Heart left ventricle (tissue), 16 donors: ENCODE data around the gene TPRG1L. TPM values are rescaled to one million over a fixed set of nuclear protein-coding genes. Genes with fewer than 3 reads are reported as not detected.
A peak's percentile ranks its signal among the peaks of the same experiment; 100 is the strongest.

ENCODE experiments used
- ATAC-seq, 4 donors: fragments of 200-7000 bp; cut with Tn5 transposase; one replicate each; pipeline ENCODE4 v1.9.1; 2020 to 2022; ENCODE audit warnings: moderate library complexity in 4 of 4, mild to moderate bottlenecking in 3 of 4, moderate number of reproducible peaks in 1 of 4
- DNase-seq, 5 donors: peaks; one replicate each; pipeline ENCODE4 v3.0.0-alpha.2; 2020
- H3K27ac ChIP-seq, 12 donors: fragments of 200-600 bp; sonication (generic) in 4 of 12; one replicate each; pipeline versions ENCODE4 v1.5.0 to v1.8.0; 2016 to 2022; ENCODE audit warnings: mild to moderate bottlenecking in 2 of 12
- H3K27me3 ChIP-seq, 9 donors: fragments of 200-600 bp; sonication (generic) in 2 of 9; one replicate each; pipeline versions ENCODE4 v1.5.1 to v1.8.0; 2016 to 2022; ENCODE audit warnings: mild to moderate bottlenecking in 3 of 9
- H3K36me3 ChIP-seq, 9 donors: fragments of 200-600 bp; sonication (generic) in 2 of 9; one replicate each; pipeline versions ENCODE4 v1.5.0 to v1.8.0; 2018 to 2022; ENCODE audit warnings: mild to moderate bottlenecking in 2 of 9
- H3K4me1 ChIP-seq, 12 donors: fragments of 200-600 bp; sonication (generic) in 4 of 12; one replicate each; pipeline versions ENCODE4 v1.5.0 to v1.8.0; 2016 to 2022; ENCODE audit warnings: mild to moderate bottlenecking in 3 of 12
- H3K4me3 ChIP-seq, 12 donors: fragments of 200-600 bp; sonication (generic) in 4 of 12; one replicate each; pipeline versions ENCODE4 v1.5.0 to v1.8.0; 2017 to 2022; ENCODE audit warnings: mild to moderate bottlenecking in 9 of 12, moderate library complexity in 4 of 12
- H3K9me3 ChIP-seq, 12 donors: fragments of 200-600 bp; sonication (generic) in 4 of 12; one replicate each; pipeline versions ENCODE4 v1.5.0 to v1.8.0; 2016 to 2022; ENCODE audit warnings: mild to moderate bottlenecking in 1 of 12
- CTCF ChIP-seq, 12 donors: fragments of 200-600 bp; sonication (generic) in 4 of 12; IDR thresholded peaks; one replicate each; pipeline versions ENCODE4 v1.5.0 to v1.8.0; 2018 to 2022; ENCODE audit warnings: antibody characterized with exemption in 12 of 12, mild to moderate bottlenecking in 5 of 12
- POLR2A ChIP-seq, 2 donors: fragments of 450-650 bp; IDR thresholded peaks; one replicate each; pipeline ENCODE4 v1.6.1; 2017; ENCODE audit warnings: antibody characterized with exemption in 2 of 2, mild to moderate bottlenecking in 2 of 2, moderate library complexity in 2 of 2
- WGBS, 4 donors: extraction: QIAGEN DNeasy Blood & Tissue Kit in 2 of 4; methylation state at CpG; one replicate each; pipeline versions ENCODE4 v1.1.5 to v1.1.7; 2013 to 2018; 5-methylcytosine and 5-hydroxymethylcytosine counted together
- intact Hi-C, 10 donors: fragments of 100-400 bp; cut with DNase I; formaldehyde crosslinking; loops; one replicate each; pipeline versions ENCODE4 v1.11.1 to v1.14.2; 2022
- polyA plus RNA-seq, 2 donors: library from polyadenylated mRNA; stranded (reverse); fragments of 200-250 nt; gene quantifications; one replicate each; pipeline ENCODE4 v1.2.3, GENCODE V29; 2013
- total RNA-seq, 9 donors: library from RNA; depleted of rRNA in 2 of 9; stranded (reverse); fragments of >200 nt in 2 of 9; fragmentation: NEBNext Ultra II Directional in 3 of 9; extraction: Animal tissue kit (Norgen Biotek cat#: 25700) in 3 of 9; gene quantifications; one replicate each; pipeline versions ENCODE4 v1.1.0 to v1.2.4, GENCODE V29; 2016 to 2023
- donor health status: ischemic (EF 13 %, LVEDD 7.1; RV severe dilation, severe dysfunction).
- donor health status: healthy with polysubstance abuse.
- donor health status: DM: no; HTN: yes; CAD: no.
- donor health status: DM: no; HTN: no; CAD: no.
- donor health status: ischemic (EF 25% LVEDD 6.9; RV normal size, moderate dysfunction).
- donor health status: ischemic (EF 25% LVEDD 5.7; RV mildly dilated, moderate dysfunction).
- donor health status: healthy.
- donor health status: DM: yes; HTN: yes; CAD: no.
- donor health status: ischemic (EF 35%, LVEDD 5.7; RV mildly dilated, moderate dysfunction).
- donor health status: nonischemic (EF 11% LVEDD 7.7; RV severe dilation, severe dysfunction).
- donor health status: DM: yes; HTN: yes; CAD: no.
- donor health status: PGD.
- donor health status: ischemic (EF 29% LVEDD 5.4; RV normal size, mild dysfunction).
- donor health status: nonischemic (EF 23%, LVEDD 6.1; RV moderate dilation, normal function).

TPRG1L gene
- total and polyA plus RNA-seq, 11 donors: 24.2 to 58.0 (median 48.8) TPM

GRCh38 chr1:3645247-3645646 lies 20.4 kb downstream of the TPRG1L start:
- TF ChIP-seq POLR2A (IDR thresholded peaks at IDR 0.05) (no peak), CTCF (IDR thresholded peaks at IDR 0.05) (no peak)
- Histone ChIP-seq H3K4me3 (no peak overlapping the region), H3K4me1 (peaks cover 5 to 16% (median 10%) of the 10 kb centered on the region in 12 donors), H3K27ac (no peak overlapping the region), H3K9me3 (no peaks in the 10 kb centered on the region), H3K36me3 (peaks cover 0 to 57% (median 35%) of the 10 kb centered on the region in 9 donors), H3K27me3 (peaks cover 0 to 3% (median 1%) of the 10 kb centered on the region in 9 donors)
- no peak for DNase-seq
- 92 to 96% (median 94%) methylated on average over 36 to 43 of the region's 43 CpGs for WGBS, 4 donors
- intact Hi-C loops: loop anchor here in 1 of 10 donors (10.0 kb wide), 1 partner anchor 80 kb away; no protein-coding TSS in a partner anchor
- ATAC-seq: no peak

DNA sequence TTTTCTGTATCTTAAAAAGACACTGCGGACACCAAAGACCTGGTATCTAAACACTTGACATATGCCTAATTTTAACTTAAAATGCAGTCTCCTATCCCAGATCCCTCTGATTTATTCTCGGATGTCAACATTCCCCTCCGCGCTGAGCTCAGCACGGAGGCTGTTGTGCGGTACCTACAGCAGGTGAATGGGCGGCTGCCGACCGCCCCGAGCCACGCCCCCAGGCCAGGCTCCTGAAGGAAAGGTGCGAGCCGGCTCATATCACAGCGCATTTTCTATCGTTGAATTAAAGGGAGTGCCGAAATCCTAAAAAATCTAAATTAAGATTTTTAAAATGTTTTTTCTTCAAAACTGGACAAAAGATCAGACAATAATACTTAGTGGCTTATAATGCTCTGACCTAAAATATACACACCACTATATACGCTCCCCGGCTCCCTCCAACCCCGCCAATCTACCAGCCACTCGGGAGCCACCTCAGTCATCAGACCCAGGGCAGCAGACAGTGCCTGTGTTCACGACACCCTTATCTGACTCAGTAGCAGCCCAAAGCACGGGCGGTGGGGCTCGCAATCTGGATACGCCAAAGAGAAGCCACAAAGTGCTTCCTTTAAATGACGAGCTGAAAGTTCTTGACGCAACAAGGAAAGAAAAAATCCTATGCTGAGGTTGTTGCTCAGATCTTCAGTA lies 21.0 kb downstream of the TPRG1L start:
- H3K4me1 ChIP-seq: peaks cover 6 to 21% (median 15%) of the 10 kb centered on the region in 12 donors

DNA sequence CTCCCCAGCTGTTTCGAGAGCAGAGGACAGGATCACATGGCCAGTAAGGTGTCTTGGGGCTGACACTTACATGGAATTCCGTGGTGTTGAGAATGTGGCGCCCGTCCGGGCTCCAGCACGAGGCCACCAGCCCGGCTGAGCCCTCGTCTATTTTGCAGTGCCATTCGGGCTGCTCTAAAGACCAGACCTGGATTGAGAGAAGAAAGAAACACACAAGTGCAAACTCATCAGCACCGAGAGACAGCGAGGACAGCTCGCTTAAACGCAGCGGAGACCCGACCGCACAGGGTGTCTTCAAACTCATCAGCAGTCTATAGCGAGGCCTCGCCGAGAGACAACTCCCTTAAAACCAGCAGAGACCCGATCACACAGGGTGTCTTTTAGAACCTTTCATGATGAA lies 21.8 kb downstream of the TPRG1L start:
- no peaks in the 10 kb centered on the region for H3K9me3 ChIP-seq
- H3K27me3 ChIP-seq: peaks cover 12 to 16% (median 15%) of the 10 kb centered on the region in 9 donors
- ATAC-seq: no peak
- no peak for TF ChIP-seq POLR2A (IDR thresholded peaks at IDR 0.05)
- no peak overlapping the region for H3K4me3 ChIP-seq
- no peak overlapping the region for H3K27ac ChIP-seq
- DNase-seq: no peak
- WGBS, 4 donors: 91 to 94% (median 94%) methylated on average over 20 of the region's 20 CpGs
- peaks cover 0 to 48% (median 34%) of the 10 kb centered on the region in 9 donors for H3K36me3 ChIP-seq
- peaks cover 6 to 29% (median 23%) of the 10 kb centered on the region in 12 donors for H3K4me1 ChIP-seq
- intact Hi-C loops: loop anchor here in 2 of 10 donors (2.0 to 10.0 kb wide), 2 partner anchors 22 to 78 kb away; partner anchors contain the start of gene TPRG1L (in 1 of the 2)

More for the DNA sequence above, 21.0 kb downstream of the TPRG1L start:
- WGBS, 4 donors: 94 to 95% (median 94%) methylated on average over 27 of the region's 27 CpGs
- Histone ChIP-seq H3K27ac (no peak overlapping the region), H3K4me3 (no peak overlapping the region), H3K9me3 (no peaks in the 10 kb centered on the region), H3K27me3 (peaks cover 4 to 8% (median 7%) of the 10 kb centered on the region in 9 donors), H3K36me3 (peaks cover 0 to 55% (median 35%) of the 10 kb centered on the region in 9 donors)
- DNase-seq (no peak), ATAC-seq (no peak)
- intact Hi-C loops: loop anchor here in 2 of 10 donors (2.0 to 10.0 kb wide), 2 partner anchors 21 to 79 kb away; partner anchors contain the start of gene TPRG1L (in 1 of the 2)
- TF ChIP-seq CTCF (IDR thresholded peaks at IDR 0.05): no peak
- no peak for TF ChIP-seq POLR2A (IDR thresholded peaks at IDR 0.05)

GRCh38 chr1:3649342-3650247 lies 24.8 kb downstream of the TPRG1L start, which contains the start of gene WRAP73:
TSS of gene WRAP73 (minus strand) at chr1:3650103. CDS start at chr1:3649999, 104 bp downstream.
- H3K4me1 ChIP-seq: peaks cover 6 to 45% (median 30%) of the 10 kb centered on the region in 12 donors
- ATAC-seq: peak; percentile 92 to 95 (median 94)
- no peaks in the 10 kb centered on the region for H3K9me3 ChIP-seq
- TF ChIP-seq POLR2A (IDR thresholded peaks at IDR 0.05) (peak; percentile 21 to 85), CTCF (IDR thresholded peaks at IDR 0.05) (peak in 4 of 12 donors; percentile 8 to 41 (median 26))
- WGBS, 4 donors: 4 to 9% (median 5%) methylated on average over 35 to 60 of the region's 60 CpGs
- peak within 1 kb of the TSS; percentile 53 to 99 (median 92) for H3K4me3 ChIP-seq
- H3K27ac ChIP-seq: peak within 1 kb of the TSS in 8 of 12 donors; percentile 19 to 65 (median 56)
- H3K27me3 ChIP-seq: peaks cover 26 to 45% (median 33%) of the 10 kb centered on the region in 9 donors
- peaks cover 0 to 31% (median 28%) of the 10 kb centered on the region in 9 donors for H3K36me3 ChIP-seq
- DNase-seq: peak; percentile 90 to 94 (median 93)
- intact Hi-C loops: loop anchor here in 1 of 10 donors (10.0 kb wide), 1 partner anchor 75 kb away; no protein-coding TSS in a partner anchor
